ENCODE measurements around the gene OR9Q1.

- TF ChIP-seq CTCF (conservative IDR thresholded peaks at IDR 0.05; ENCODE audit: low read depth, low read length) = no peak
- TF ChIP-seq USF2 (IDR thresholded peaks at IDR 0.05; ENCODE audit: low read depth, low read length) = no peak
- TF ChIP-seq MXI1 (IDR thresholded peaks at IDR 0.05; ENCODE audit: borderline replicate concordance, low read depth, low read length) = no peak
- TF ChIP-seq RFX5 (IDR thresholded peaks at IDR 0.05; ENCODE audit: low read depth, low read length) = no peak
- no peak for TF ChIP-seq CHD1 (IDR thresholded peaks at IDR 0.05; ENCODE audit: low read depth, low read length)
- no peak for TF ChIP-seq FOS (IDR thresholded peaks at IDR 0.05; ENCODE audit: low read depth, low read length)
These were observed 44.0 kb downstream of the OR9Q1 start for GRCh38 chr11:58067685-58068084.
